Brain microvascular endothelial cell (primary cell): ENCODE results near the gene ENDOU.

Experiments
- DNase-seq: peaks from one replicate; pipeline ENCODE4 v3.0.0-alpha.2; 2020
- H3K27ac ChIP-seq: fragments of 250-450 bp; sonication (Bioruptor Pico); 2 replicates; pipeline ENCODE4 v1.5.1; 2020; ENCODE audit warnings: mild to moderate bottlenecking, moderate library complexity
- H3K27me3 ChIP-seq: fragments of 250-450 bp; sonication (Bioruptor Pico); replicated peaks from 2 replicates; pipeline ENCODE4 v1.5.1; 2020; ENCODE audit warnings: mild to moderate bottlenecking
- H3K36me3 ChIP-seq: fragments of 250-450 bp; sonication (Bioruptor Pico); replicated peaks from 2 replicates; pipeline ENCODE4 v1.5.1; 2020; ENCODE audit warnings: mild to moderate bottlenecking
- H3K4me3 ChIP-seq: 2 replicates; pipeline ENCODE4 v1.5.1; 2011; ENCODE audit warnings: low read depth, mild to moderate bottlenecking, control low read depth, low read length, moderate library complexity
- CTCF ChIP-seq: IDR thresholded peaks from 2 replicates; pipeline ENCODE4 v1.5.1; 2011; ENCODE audit warnings: low read depth, mild to moderate bottlenecking, moderate library complexity, low read length, control low read depth, inconsistent platforms; ENCODE audit errors: missing control alignments
- in situ Hi-C: cut with HindIII; loops from 2 replicates; pipeline ENCODE4 v1.10.0; 2017; ENCODE audit warnings: low sequenced_read_pairs, low pct_ligation_motif_present

The ENDOU gene

GRCh38 chr12:47718531-47718930, 6.8 kb downstream of the ENDOU start:
- H3K27ac ChIP-seq: no peak overlapping the region
- no peaks in the 10 kb centered on the region for H3K36me3 ChIP-seq
- H3K27me3 ChIP-seq: no peaks in the 10 kb centered on the region
- no peak overlapping the region for H3K4me3 ChIP-seq
- TF ChIP-seq CTCF: no peak
- no peak for DNase-seq
- in situ Hi-C loops: no loop called here

- Histone ChIP-seq H3K36me3 (no peaks in the 10 kb centered on the region), H3K4me3 (no peak overlapping the region), H3K27ac (no peak overlapping the region), H3K27me3 (no peaks in the 10 kb centered on the region)
- TF ChIP-seq CTCF: peak; percentile 94
- DNase-seq: peak; percentile 77
- in situ Hi-C loops: no loop called here
Observed at GRCh38 chr12:47717443-47718193, 7.7 kb downstream of the ENDOU start.

- H3K27ac ChIP-seq: no peak overlapping the region
- no peak for TF ChIP-seq CTCF
- DNase-seq: no peak
- in situ Hi-C loops: no loop called here
- H3K27me3 ChIP-seq: no peaks in the 10 kb centered on the region
- no peak overlapping the region for H3K4me3 ChIP-seq
- H3K36me3 ChIP-seq: no peaks in the 10 kb centered on the region
Observed at GRCh38 chr12:47717046-47717442, 8.2 kb downstream of the ENDOU start.

- H3K4me3 ChIP-seq: no peak overlapping the region
- no peak overlapping the region for H3K27ac ChIP-seq
- DNase-seq: no peak
- TF ChIP-seq CTCF: no peak
- H3K27me3 ChIP-seq: no peaks in the 10 kb centered on the region
- in situ Hi-C loops: no loop called here
- H3K36me3 ChIP-seq: no peaks in the 10 kb centered on the region
Observed at GRCh38 chr12:47715877-47716548, 9.3 kb downstream of the ENDOU start.

GRCh38 chr12:47715393-47715876, 9.9 kb downstream of the ENDOU start:
- H3K4me3 ChIP-seq: no peak overlapping the region
- DNase-seq: peak; percentile 55
- H3K36me3 ChIP-seq: no peaks in the 10 kb centered on the region
- in situ Hi-C loops: no loop called here
- H3K27me3 ChIP-seq: no peaks in the 10 kb centered on the region
- H3K27ac ChIP-seq: no peak overlapping the region
- TF ChIP-seq CTCF: peak; percentile 80
